D341Med (cell line): ENCODE measurements around the gene DET1.
"Not testable (repeated sequence)": the region's sequence is repeated elsewhere in the genome, so short reads cannot be mapped to it uniquely, and the experiment has no call there.

Experiments
- DNase-seq: peaks from one replicate; pipeline ENCODE4 v3.0.0; 2012; ENCODE audit warnings: low spot score

DET1 gene

DNA sequence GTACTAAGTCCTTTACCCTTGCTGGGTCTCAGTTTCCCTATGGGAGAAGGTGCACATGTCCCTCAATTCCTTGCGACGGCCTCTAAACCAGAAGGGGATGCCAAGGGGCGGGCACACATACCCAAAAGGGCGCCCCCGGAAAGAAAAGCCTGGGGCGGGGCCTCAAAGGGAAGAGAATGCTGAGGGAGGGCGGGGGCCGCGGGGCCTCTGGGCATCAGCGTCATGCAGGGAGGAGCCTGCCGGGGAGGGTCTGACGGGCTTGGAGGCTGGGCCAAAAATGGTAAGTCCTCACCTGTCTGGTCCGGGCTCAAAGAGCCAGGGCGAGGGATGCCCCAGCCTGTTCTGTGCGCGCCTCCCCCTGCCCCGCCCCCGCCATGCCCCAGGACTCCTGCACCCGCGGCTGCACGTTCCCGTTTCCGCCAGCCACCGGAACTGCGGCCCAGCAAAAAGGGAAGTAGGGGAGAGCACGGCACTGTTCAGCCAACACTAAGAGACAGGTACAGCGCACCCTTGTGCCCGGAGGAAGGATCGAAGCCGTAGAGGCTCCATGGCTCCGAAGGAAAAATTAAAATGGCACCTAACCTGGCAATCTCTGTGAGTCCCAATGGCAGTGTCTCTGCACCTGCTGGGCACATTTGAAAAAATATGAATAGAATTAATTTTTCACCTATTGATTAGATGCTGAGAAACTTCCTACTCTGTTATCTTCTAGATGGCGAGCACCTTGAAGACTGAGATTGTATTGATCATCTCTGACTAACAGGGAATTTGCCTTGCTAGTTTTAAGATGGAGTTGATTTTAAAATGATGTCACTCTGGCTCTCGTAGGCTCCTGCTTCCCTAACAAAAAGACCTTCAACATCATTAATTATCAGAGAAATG is at the start of gene DET1:
TSS of gene DET1 (minus strand) at position 434 of the 882 bp plus-strand sequence. CDS start 14,976 bp downstream, outside the sequence.
- peak; percentile 93 for DNase-seq

- no peak for DNase-seq
Measured at GRCh38 chr15:88591384-88591783, 44.9 kb upstream of the DET1 start.

GRCh38 chr15:88590759-88591158 is 44.3 kb upstream of the DET1 start:
- no peak for DNase-seq

- DNase-seq, result no peak
Measured at GRCh38 chr15:88586401-88587162, 40.1 kb upstream of the DET1 start.

DNA sequence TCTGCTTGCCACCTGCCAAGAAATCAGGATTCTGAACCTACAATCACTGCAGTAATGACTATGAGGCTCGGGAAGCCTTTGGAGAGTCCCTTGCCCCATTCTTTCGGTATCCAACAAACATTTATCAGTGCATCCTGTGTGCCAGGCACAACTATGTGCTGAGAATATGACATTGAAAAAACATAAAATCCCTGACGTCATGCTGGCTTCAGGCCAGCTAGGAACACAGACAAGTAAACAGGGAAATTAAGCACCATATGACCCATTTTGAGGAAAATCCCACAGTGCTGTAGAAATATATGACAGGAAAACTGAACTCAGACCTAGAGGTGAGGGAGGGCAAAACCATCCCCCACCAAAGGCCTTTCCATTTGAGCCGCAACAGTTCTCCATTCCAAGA is 34.1 kb upstream of the DET1 start:
- DNase-seq, result no peak

GRCh38 chr15:88579322-88579721 is 32.8 kb upstream of the DET1 start:
- DNase-seq, result no peak

- no peak for DNase-seq
Measured at GRCh38 chr15:88574655-88575054, 28.2 kb upstream of the DET1 start.

DNA sequence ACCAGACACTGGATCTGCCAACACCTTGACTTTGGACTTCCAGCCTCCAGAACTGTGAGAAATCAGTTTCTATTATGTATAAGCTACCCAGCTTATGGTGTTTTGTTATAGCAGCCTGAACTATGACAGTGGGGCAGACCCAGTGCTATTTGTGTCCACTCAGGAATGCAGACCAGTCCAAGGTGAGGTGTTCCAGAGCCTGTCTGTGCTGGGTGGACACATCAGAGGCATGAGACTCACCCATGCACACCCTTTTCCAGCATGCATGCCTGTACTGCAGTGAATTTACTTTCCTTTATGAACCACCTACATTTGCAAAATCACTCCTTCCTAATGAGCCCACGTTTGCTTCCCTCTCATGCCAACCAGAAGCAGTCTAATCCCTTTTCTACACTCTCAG is 27.6 kb upstream of the DET1 start:
- no peak for DNase-seq

DNA sequence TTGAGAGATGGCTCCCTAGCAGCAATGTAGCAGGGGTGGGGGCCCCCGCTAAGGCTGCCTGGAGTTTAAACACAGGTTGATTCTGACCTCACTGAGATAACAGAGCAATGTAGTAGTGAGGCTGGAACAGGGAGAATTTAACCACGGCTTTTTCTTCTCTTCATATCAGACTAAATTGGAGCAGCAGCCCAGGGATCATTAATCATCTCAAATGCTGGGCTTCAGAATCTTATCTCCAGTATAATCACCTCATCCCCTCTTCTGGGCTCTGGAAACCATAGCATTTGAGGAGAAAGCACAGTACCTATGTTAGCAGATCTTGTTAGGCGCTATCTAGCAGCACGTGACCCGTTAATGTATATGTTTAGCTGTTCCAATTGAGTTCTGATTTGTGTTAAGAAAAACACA is 25.4 kb upstream of the DET1 start:
- DNase-seq, result no peak

DNA sequence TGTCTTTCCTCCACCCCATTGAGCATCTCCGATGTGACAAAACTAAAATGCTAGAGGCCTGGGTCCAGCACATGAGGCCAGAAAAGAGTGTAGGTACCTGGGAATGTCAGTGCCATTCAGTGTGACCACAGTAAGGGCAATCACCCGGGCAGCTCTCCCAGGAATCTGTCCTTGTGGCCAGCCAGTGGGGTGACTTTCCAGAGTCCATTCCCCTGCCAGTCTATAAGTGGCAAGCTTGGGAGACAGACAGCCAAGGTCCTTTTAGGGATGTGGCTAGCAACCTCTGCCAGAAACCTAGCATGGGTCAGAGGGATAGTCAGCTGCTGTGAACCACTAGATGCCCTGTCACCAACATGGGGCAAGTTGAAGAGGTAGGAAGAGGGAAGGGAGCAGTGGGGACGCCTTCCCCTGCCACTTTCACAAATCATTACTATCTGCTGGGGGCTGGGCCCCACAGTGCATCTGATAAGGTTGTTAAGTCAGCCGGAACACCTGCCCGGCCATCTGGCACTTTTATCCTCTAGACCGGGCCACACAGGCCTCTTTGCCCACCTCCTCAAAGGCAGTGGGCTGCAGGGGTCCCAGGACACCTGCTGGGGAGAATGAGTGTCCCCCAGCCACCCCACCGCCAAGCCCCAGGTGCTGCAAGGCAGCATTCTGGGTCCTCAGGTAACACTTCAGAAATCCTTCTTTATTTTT is 24.8 kb upstream of the DET1 start:
- DNase-seq, result peak; percentile 53

DNA sequence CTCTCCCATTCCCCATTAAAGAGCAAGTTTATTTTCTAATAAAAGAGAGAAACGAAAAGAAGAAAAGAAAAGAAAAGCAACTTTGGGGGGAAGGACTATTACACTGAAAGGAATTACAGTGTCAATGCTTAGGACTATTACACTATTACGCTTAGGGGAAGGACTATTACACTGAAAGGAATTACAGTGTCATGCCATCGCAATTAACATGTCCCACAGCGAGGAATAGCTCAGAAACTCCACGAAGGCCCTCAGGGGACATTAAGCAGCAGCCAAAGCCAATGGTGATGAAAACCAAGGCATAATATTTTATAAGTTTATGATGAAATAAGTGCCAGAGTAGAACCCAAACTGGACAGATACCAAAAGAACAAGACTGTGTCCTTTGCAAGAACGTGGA is 22.1 kb upstream of the DET1 start:
- no peak for DNase-seq

DNA sequence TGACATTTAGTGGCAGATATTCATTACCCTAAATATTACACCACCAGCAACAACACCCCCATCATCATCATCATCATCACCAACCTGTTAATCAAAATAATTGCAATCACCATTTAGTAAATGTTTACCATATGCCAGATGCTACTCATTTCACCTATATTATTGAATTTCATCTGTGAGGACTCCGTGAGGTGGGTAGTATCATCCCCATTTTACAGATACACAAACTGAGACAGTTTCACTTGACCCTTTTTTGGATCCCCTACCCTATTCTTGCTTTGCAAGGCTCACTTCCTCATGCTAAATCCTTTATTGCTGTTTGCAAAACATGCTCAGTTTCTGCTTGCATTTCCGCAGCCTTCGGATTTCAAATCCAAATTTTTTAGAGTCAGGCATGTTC is 18.3 kb upstream of the DET1 start:
- DNase-seq, result no peak

DNA sequence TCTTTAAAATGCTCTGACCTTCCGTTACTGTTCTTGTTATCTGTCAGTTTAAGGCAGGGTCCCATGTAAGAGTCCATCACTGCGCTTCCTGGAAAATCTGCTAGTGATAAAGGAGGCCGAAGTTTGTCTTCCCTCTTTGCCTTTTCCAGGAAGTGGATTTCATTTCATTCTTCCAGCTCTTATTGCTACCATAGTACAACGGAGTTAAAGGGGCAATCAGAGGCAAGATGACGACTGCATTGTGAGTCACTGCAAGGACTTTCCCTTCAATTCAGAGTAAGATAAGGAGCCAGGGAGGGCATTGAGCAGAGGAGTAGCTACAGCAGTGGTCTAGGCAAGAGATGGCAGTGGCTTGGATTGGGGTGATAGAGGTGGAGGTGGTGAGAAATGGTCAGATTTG is 17.2 kb upstream of the DET1 start:
- no peak for DNase-seq

- not testable (repeated sequence) for DNase-seq
Measured at GRCh38 chr15:88559565-88559964, 13.1 kb upstream of the DET1 start.

DNA sequence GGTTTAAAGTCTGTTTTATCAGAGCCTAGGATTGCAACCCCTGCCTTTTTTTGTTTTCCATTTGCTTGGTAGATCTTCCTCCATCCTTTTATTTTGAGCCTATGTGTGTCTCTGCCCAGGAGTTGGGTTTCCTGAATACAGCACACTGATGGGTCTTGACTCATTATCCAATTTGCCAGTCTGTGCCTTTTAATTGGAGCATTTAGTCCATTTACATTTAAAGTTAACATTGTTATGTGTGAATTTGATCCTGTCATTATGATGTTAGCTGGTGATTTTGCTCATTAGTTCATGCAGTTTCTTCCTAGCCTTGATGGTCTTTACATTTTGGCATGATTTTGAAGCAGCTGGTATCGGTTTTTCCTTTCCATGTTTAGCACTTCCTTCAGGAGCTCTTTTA is 11.5 kb upstream of the DET1 start:
- not testable (repeated sequence) for DNase-seq

GRCh38 chr15:88548009-88548408 is 1.5 kb upstream of the DET1 start:
- not testable (repeated sequence) for DNase-seq

GRCh38 chr15:88545578-88546247 is 768 bp downstream of the DET1 start:
- not testable (repeated sequence) for DNase-seq

DNA sequence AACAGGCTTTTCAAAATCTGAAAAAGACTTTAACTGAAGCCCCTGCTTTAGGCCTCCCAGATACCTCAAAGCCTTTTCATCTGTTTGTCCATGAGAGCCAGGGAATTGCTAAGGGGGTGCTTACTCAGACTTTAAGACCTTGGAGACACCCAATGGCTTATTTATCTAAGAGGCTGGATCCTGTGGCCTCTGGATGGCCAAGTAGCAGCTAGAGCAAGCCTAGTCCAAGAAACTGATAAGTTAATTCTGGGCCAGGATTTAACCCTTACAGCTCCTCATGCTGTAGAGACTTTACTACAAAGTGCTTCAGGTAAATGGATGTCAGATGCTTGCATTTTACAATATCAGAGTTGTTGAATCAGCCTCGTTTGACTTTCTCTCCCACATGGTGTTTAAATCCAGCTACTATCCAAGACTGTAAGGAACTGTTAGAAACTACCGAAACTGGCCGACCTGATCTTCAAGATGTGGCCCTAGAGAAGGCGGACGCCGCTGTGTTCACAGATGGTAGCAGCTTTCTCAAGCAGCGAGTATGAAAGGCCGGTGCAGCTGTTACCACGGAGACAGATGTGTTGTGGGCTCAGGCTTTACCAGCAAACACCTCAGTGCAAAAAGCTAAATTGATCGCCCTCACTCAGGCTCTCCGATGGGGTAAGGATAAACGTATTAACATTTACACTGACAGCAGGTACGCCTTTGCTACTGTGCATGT is 3.3 kb downstream of the DET1 start:
- no peak for DNase-seq

- no peak for DNase-seq
Measured at GRCh38 chr15:88542342-88542733, 4.1 kb downstream of the DET1 start.

DNA sequence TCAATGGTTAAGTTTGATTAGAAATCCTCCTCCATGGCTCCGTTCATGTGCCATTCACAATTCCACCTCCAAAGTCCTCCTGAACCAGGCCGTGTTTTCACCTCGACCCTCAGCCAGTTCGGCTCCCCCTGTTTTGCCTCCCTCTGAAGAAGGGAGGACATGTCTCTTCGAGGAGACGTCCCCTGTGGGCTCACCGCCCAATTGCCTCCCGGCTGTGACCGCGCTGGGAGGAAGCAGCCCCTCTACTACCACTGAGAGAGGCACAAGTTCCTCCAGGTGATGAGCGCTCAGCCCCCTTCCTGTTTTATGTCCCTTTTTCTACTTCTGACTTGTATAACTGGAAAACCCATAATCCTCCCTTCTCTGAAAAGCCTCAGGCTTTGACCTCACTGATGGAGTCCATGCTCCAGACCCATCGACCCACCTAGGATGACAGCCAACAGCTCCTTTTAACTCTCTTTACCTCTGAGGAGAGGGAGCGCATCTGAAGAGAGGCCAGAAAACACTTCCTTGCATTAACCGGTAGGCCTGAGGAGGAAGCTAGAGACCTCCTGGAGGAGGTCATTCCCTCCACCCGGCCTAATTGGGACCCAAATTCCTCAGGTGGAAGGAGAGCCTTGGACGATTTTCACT is 4.7 kb downstream of the DET1 start:
- no peak for DNase-seq

DNA sequence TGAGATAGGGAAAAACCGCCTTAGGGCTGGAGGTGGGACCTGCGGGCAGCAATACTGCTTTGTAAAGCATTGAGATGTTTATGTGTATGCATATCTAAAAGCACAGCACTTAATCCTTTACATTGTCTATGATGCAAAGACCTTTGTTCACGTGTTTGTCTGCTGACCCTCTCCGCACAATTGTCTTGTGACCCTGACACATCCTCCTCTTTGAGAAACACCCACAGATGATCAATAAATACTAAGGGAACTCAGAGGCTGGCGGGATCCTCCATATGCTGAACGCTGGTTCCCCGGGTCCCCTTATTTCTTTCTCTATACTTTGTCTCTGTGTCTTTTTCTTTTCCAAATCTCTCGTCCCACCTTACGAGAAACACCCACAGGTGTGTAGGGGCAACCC is 5.4 kb downstream of the DET1 start:
- not testable (repeated sequence) for DNase-seq
